Measurements from ENCODE around the gene ATP10B. TPM values are rescaled to one million over a fixed set of nuclear protein-coding genes. Genes with fewer than 3 reads are reported as not detected.

ATP10B gene
- total and polyA plus RNA-seq, 4 donors, result 0.08 to 7.2 (median 0.53) TPM

GRCh38 chr5:160537940-160538339 is 314.1 kb downstream of the ATP10B start:
- WGBS, 2 donors, result 87 to 88% methylated on average over 3 to 4 of the region's 4 CpGs
- TF ChIP-seq CTCF (IDR thresholded peaks at IDR 0.05; ENCODE audit: control extremely low read depth, extremely low read depth), result no peak
- Histone ChIP-seq H3K9me3 (ENCODE audit: control insufficient read depth in 4 of 4, insufficient read depth in 3 of 4, low read length in 3 of 4) (no peaks in the 10 kb centered on the region), H3K27ac (ENCODE audit: low read depth in 1 of 2, low read length in 1 of 2) (no peak overlapping the region), H3K36me3 (ENCODE audit: control insufficient read depth in 4 of 4, insufficient read depth in 4 of 4, low read length in 4 of 4) (no peaks in the 10 kb centered on the region), H3K9ac (ENCODE audit: insufficient read depth in 1 of 2, low read length in 2 of 2) (no peak overlapping the region), H3K27me3 (ENCODE audit: control insufficient read depth in 3 of 3, insufficient read depth in 3 of 3, low read length in 2 of 3) (no peaks in the 10 kb centered on the region), H3K4me1 (ENCODE audit: control insufficient read depth in 5 of 5, insufficient read depth in 5 of 5, low read length in 5 of 5) (no peaks in the 10 kb centered on the region), H3K4me3 (no peak overlapping the region)
- ATAC-seq (ENCODE audit: insufficient read depth, low FRiP score) (no peak), DNase-seq (no peak)

GRCh38 chr5:160537116-160537515 is 314.9 kb downstream of the ATP10B start:
- H3K27me3 ChIP-seq (ENCODE audit: control insufficient read depth in 3 of 3, insufficient read depth in 3 of 3, low read length in 2 of 3), result no peaks in the 10 kb centered on the region
- DNase-seq (no peak), ATAC-seq (ENCODE audit: insufficient read depth, low FRiP score) (no peak)
- no peak overlapping the region for H3K4me3 ChIP-seq
- no peak overlapping the region for H3K9ac ChIP-seq (ENCODE audit: insufficient read depth in 1 of 2, low read length in 2 of 2)
- H3K4me1 ChIP-seq (ENCODE audit: control insufficient read depth in 5 of 5, insufficient read depth in 5 of 5, low read length in 5 of 5), result no peaks in the 10 kb centered on the region
- H3K9me3 ChIP-seq (ENCODE audit: control insufficient read depth in 4 of 4, insufficient read depth in 3 of 4, low read length in 3 of 4), result no peaks in the 10 kb centered on the region
- H3K36me3 ChIP-seq (ENCODE audit: control insufficient read depth in 4 of 4, insufficient read depth in 4 of 4, low read length in 4 of 4), result no peaks in the 10 kb centered on the region
- no peak overlapping the region for H3K27ac ChIP-seq (ENCODE audit: low read depth in 1 of 2, low read length in 1 of 2)
- TF ChIP-seq CTCF (IDR thresholded peaks at IDR 0.05; ENCODE audit: control extremely low read depth, extremely low read depth), result no peak

- DNase-seq, result no peak
- H3K36me3 ChIP-seq (ENCODE audit: control insufficient read depth in 4 of 4, insufficient read depth in 4 of 4, low read length in 4 of 4), result no peaks in the 10 kb centered on the region
- no peak overlapping the region for H3K4me3 ChIP-seq
- no peaks in the 10 kb centered on the region for H3K4me1 ChIP-seq (ENCODE audit: control insufficient read depth in 5 of 5, insufficient read depth in 5 of 5, low read length in 5 of 5)
- no peaks in the 10 kb centered on the region for H3K27me3 ChIP-seq (ENCODE audit: control insufficient read depth in 3 of 3, insufficient read depth in 3 of 3, low read length in 2 of 3)
- TF ChIP-seq CTCF (IDR thresholded peaks at IDR 0.05; ENCODE audit: control extremely low read depth, extremely low read depth), result no peak
- H3K9me3 ChIP-seq (ENCODE audit: control insufficient read depth in 4 of 4, insufficient read depth in 3 of 4, low read length in 3 of 4), result no peaks in the 10 kb centered on the region
- ATAC-seq (ENCODE audit: insufficient read depth, low FRiP score), result no peak
- H3K27ac ChIP-seq (ENCODE audit: low read depth in 1 of 2, low read length in 1 of 2), result no peak overlapping the region
- H3K9ac ChIP-seq (ENCODE audit: insufficient read depth in 1 of 2, low read length in 2 of 2), result no peak overlapping the region
These were observed 317.1 kb downstream of the ATP10B start for GRCh38 chr5:160534914-160535313.

- ATAC-seq (ENCODE audit: insufficient read depth, low FRiP score), result no peak
- H3K4me3 ChIP-seq, result no peak overlapping the region
- no peaks in the 10 kb centered on the region for H3K36me3 ChIP-seq (ENCODE audit: control insufficient read depth in 4 of 4, insufficient read depth in 4 of 4, low read length in 4 of 4)
- 92 to 93% methylated on average over 3 of the region's 3 CpGs for WGBS, 2 donors
- H3K4me1 ChIP-seq (ENCODE audit: control insufficient read depth in 5 of 5, insufficient read depth in 5 of 5, low read length in 5 of 5), result no peaks in the 10 kb centered on the region
- no peak for TF ChIP-seq CTCF (IDR thresholded peaks at IDR 0.05; ENCODE audit: control extremely low read depth, extremely low read depth)
- no peak overlapping the region for H3K9ac ChIP-seq (ENCODE audit: insufficient read depth in 1 of 2, low read length in 2 of 2)
- H3K9me3 ChIP-seq (ENCODE audit: control insufficient read depth in 4 of 4, insufficient read depth in 3 of 4, low read length in 3 of 4), result no peaks in the 10 kb centered on the region
- DNase-seq, result no peak
- no peaks in the 10 kb centered on the region for H3K27me3 ChIP-seq (ENCODE audit: control insufficient read depth in 3 of 3, insufficient read depth in 3 of 3, low read length in 2 of 3)
- H3K27ac ChIP-seq (ENCODE audit: low read depth in 1 of 2, low read length in 1 of 2), result no peak overlapping the region
These were observed 317.9 kb downstream of the ATP10B start for GRCh38 chr5:160534125-160534524.
